ENCODE measurements around the gene CASK. TPM values are rescaled to one million over a fixed set of nuclear protein-coding genes. Genes with fewer than 3 reads are reported as not detected.

CASK gene
- polyA plus RNA-seq, 1 donor from 2014 or later: 58.3 TPM

DNA sequence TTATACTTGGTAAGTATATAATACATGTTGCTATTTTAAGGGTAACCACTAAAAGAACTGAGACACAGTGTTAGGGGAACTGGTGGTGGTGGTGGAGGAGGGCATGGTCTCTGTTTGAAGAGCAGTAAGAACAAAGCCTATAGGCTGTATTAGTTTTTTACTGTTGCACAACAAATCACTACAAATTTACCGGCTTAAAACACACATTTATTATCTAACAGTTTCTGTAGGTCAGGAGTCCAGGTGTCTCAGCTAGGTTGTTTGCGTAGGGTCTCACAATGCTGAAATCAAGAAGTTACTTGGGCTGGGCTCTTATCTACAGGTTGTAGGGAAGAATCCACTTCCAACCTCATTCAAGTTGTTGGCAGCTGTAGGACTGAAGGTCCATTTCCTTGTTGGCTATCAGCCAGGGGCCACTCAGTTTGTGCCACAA is 52.6 kb downstream of the CASK start:
- Histone ChIP-seq H3K9me3 (ENCODE audit: low read length) (no peaks in the 10 kb centered on the region), H3K27ac (ENCODE audit: low read length) (no peak overlapping the region), H3K4me2 (ENCODE audit: low read length) (no peak overlapping the region), H3K4me3 (ENCODE audit: low read length) (no peak overlapping the region), H3K79me2 (replicated peaks; ENCODE audit: insufficient read depth, low read length) (peaks cover 33% of the 10 kb centered on the region), H3K27me3 (ENCODE audit: insufficient read depth, low read depth, low read length) (no peaks in the 10 kb centered on the region), H3F3A (ENCODE audit: insufficient read depth, low read length, poor library complexity, severe bottlenecking) (no peaks in the 10 kb centered on the region), H3K9me2 (ENCODE audit: insufficient read depth, low read length) (no peaks in the 10 kb centered on the region), H2AFZ (ENCODE audit: low read depth, low read length) (no peak overlapping the region), H3K36me3 (ENCODE audit: insufficient read depth, low read length) (no peaks in the 10 kb centered on the region), H4K20me1 (ENCODE audit: insufficient read depth) (no peaks in the 10 kb centered on the region), H3K9ac (ENCODE audit: low read length) (no peak overlapping the region)
- TF ChIP-seq SMC3 (conservative IDR thresholded peaks at IDR 0.05; ENCODE audit: poor library complexity) (no peak), EP300 (conservative IDR thresholded peaks at IDR 0.05; ENCODE audit: poor library complexity, severe bottlenecking) (no peak), RAD21 (conservative IDR thresholded peaks at IDR 0.05) (no peak), POLR2AphosphoS5 (IDR thresholded peaks at IDR 0.05) (no peak), MXI1 (conservative IDR thresholded peaks at IDR 0.05; ENCODE audit: poor library complexity, severe bottlenecking) (no peak), TAF1 (IDR thresholded peaks at IDR 0.05; ENCODE audit: low read depth) (no peak), EZH2 (IDR thresholded peaks at IDR 0.05; ENCODE audit: borderline replicate concordance, insufficient read depth, low read length, poor library complexity, severe bottlenecking) (no peak)
- TF ChIP-seq, protein P1, sequence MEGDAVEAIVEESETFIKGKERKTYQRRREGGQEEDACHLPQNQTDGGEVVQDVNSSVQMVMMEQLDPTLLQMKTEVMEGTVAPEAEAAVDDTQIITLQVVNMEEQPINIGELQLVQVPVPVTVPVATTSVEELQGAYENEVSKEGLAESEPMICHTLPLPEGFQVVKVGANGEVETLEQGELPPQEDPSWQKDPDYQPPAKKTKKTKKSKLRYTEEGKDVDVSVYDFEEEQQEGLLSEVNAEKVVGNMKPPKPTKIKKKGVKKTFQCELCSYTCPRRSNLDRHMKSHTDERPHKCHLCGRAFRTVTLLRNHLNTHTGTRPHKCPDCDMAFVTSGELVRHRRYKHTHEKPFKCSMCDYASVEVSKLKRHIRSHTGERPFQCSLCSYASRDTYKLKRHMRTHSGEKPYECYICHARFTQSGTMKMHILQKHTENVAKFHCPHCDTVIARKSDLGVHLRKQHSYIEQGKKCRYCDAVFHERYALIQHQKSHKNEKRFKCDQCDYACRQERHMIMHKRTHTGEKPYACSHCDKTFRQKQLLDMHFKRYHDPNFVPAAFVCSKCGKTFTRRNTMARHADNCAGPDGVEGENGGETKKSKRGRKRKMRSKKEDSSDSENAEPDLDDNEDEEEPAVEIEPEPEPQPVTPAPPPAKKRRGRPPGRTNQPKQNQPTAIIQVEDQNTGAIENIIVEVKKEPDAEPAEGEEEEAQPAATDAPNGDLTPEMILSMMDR (IDR thresholded peaks at IDR 0.05; ENCODE audit: poor library complexity, severe bottlenecking): no peak
- TF ChIP-seq, protein P2, sequence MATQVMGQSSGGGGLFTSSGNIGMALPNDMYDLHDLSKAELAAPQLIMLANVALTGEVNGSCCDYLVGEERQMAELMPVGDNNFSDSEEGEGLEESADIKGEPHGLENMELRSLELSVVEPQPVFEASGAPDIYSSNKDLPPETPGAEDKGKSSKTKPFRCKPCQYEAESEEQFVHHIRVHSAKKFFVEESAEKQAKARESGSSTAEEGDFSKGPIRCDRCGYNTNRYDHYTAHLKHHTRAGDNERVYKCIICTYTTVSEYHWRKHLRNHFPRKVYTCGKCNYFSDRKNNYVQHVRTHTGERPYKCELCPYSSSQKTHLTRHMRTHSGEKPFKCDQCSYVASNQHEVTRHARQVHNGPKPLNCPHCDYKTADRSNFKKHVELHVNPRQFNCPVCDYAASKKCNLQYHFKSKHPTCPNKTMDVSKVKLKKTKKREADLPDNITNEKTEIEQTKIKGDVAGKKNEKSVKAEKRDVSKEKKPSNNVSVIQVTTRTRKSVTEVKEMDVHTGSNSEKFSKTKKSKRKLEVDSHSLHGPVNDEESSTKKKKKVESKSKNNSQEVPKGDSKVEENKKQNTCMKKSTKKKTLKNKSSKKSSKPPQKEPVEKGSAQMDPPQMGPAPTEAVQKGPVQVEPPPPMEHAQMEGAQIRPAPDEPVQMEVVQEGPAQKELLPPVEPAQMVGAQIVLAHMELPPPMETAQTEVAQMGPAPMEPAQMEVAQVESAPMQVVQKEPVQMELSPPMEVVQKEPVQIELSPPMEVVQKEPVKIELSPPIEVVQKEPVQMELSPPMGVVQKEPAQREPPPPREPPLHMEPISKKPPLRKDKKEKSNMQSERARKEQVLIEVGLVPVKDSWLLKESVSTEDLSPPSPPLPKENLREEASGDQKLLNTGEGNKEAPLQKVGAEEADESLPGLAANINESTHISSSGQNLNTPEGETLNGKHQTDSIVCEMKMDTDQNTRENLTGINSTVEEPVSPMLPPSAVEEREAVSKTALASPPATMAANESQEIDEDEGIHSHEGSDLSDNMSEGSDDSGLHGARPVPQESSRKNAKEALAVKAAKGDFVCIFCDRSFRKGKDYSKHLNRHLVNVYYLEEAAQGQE (IDR thresholded peaks at IDR 0.05; ENCODE audit: borderline replicate concordance): no peak

DNA sequence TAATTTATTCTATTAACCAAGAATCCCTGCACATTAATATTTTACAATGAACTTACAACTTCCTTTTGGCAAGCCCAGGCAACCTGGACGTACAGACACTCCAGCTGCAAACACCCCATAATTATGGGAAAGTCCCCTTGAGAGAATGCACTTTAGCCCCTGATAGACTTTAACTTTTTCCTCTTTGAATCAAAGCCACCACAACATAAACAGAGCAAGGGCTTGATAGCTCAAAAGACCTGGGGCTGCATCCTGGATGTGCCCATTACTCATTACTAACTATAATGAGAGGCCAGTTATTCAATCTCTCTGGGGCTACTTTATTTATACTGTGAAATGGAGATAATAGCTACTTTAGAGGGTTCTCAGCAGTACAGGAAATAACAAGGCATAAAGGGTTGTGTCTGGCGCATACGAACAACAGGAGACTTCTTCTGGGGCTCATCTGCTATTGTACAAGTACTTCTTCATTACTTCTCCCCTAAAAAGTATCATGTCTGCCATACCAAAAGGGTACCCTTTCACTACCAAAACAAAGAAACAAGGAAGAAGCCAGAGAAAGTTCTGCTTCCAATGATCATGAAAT is 54.9 kb downstream of the CASK start:
- Histone ChIP-seq H3K9ac (ENCODE audit: low read length) (no peak overlapping the region), H3K9me2 (ENCODE audit: insufficient read depth, low read length) (no peaks in the 10 kb centered on the region), H3F3A (ENCODE audit: insufficient read depth, low read length, poor library complexity, severe bottlenecking) (no peaks in the 10 kb centered on the region), H3K27me3 (ENCODE audit: insufficient read depth, low read depth, low read length) (no peaks in the 10 kb centered on the region), H3K4me2 (ENCODE audit: low read length) (no peak overlapping the region), H3K79me2 (replicated peaks; ENCODE audit: insufficient read depth, low read length) (peaks cover 33% of the 10 kb centered on the region), H3K36me3 (ENCODE audit: insufficient read depth, low read length) (no peaks in the 10 kb centered on the region), H2AFZ (ENCODE audit: low read depth, low read length) (no peak overlapping the region), H3K4me3 (ENCODE audit: low read length) (no peak overlapping the region), H3K27ac (ENCODE audit: low read length) (no peak overlapping the region), H3K9me3 (ENCODE audit: low read length) (no peaks in the 10 kb centered on the region), H4K20me1 (ENCODE audit: insufficient read depth) (no peaks in the 10 kb centered on the region)
- TF ChIP-seq TAF1 (IDR thresholded peaks at IDR 0.05; ENCODE audit: low read depth): no peak
- no peak for TF ChIP-seq SMC3 (conservative IDR thresholded peaks at IDR 0.05; ENCODE audit: poor library complexity)
- TF ChIP-seq EZH2 (IDR thresholded peaks at IDR 0.05; ENCODE audit: borderline replicate concordance, insufficient read depth, low read length, poor library complexity, severe bottlenecking): no peak
- no peak for TF ChIP-seq EP300 (conservative IDR thresholded peaks at IDR 0.05; ENCODE audit: poor library complexity, severe bottlenecking)
- TF ChIP-seq, protein P2 (IDR thresholded peaks at IDR 0.05; ENCODE audit: borderline replicate concordance): no peak
- TF ChIP-seq, protein P1 (IDR thresholded peaks at IDR 0.05; ENCODE audit: poor library complexity, severe bottlenecking): no peak
